ENCODE measurements around the gene ADSL. TPM values are rescaled to one million over a fixed set of nuclear protein-coding genes. Genes with fewer than 3 reads are reported as not detected.

ADSL gene
- total and polyA plus RNA-seq, 10 donors, result 39.1 to 77.7 (median 51.7) TPM

DNA sequence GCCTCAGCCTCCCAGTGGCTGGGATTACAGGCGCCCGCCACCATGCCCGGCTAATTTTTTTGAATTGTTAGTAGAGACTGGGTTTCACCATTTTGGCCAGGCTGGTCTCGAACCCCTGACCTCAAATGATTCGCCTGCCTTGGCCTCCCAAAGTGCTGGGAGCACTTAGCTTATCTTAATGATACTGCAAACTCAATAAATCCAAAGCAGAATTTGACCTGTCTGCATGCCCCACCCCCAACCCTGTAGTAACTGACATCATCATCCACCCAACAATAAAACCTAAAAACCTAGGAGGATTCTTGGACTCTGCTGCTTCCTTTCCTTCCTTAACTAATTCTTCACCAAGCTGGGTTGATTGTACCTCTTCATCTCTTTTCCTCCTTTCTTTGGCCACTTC is 6.3 kb upstream of the ADSL start:
- DNase-seq, result no peak
- Histone ChIP-seq H3K27me3 (replicated peaks in 1 of 7) (no peaks in the 10 kb centered on the region), H3K4me1 (peaks cover 13 to 51% (median 22%) of the 10 kb centered on the region in 6 donors), H3K27ac (no peak overlapping the region), H3K9me3 (no peaks in the 10 kb centered on the region), H3K4me3 (no peak overlapping the region), H3K36me3 (peaks cover 0 to 9% (median 0%) of the 10 kb centered on the region in 6 donors)
- WGBS, 5 donors, result 89 to 97% (median 94%) methylated on average over 5 of the region's 5 CpGs
- TF ChIP-seq, protein P1, sequence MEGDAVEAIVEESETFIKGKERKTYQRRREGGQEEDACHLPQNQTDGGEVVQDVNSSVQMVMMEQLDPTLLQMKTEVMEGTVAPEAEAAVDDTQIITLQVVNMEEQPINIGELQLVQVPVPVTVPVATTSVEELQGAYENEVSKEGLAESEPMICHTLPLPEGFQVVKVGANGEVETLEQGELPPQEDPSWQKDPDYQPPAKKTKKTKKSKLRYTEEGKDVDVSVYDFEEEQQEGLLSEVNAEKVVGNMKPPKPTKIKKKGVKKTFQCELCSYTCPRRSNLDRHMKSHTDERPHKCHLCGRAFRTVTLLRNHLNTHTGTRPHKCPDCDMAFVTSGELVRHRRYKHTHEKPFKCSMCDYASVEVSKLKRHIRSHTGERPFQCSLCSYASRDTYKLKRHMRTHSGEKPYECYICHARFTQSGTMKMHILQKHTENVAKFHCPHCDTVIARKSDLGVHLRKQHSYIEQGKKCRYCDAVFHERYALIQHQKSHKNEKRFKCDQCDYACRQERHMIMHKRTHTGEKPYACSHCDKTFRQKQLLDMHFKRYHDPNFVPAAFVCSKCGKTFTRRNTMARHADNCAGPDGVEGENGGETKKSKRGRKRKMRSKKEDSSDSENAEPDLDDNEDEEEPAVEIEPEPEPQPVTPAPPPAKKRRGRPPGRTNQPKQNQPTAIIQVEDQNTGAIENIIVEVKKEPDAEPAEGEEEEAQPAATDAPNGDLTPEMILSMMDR (IDR thresholded peaks at IDR 0.05 in 8 of 11, conservative IDR thresholded peaks at IDR 0.05 in 3 of 11), result no peak
- TF ChIP-seq POLR2A (IDR thresholded peaks at IDR 0.05) (no peak), POLR2AphosphoS5 (IDR thresholded peaks at IDR 0.05) (no peak)
- intact Hi-C loops (cut with DNase I; ENCODE audit: low total_unique reads), result loop anchor here (10.0 kb wide), 3 partner anchors 55 to 295 kb away; partner anchors contain the start of gene TNRC6B

DNA sequence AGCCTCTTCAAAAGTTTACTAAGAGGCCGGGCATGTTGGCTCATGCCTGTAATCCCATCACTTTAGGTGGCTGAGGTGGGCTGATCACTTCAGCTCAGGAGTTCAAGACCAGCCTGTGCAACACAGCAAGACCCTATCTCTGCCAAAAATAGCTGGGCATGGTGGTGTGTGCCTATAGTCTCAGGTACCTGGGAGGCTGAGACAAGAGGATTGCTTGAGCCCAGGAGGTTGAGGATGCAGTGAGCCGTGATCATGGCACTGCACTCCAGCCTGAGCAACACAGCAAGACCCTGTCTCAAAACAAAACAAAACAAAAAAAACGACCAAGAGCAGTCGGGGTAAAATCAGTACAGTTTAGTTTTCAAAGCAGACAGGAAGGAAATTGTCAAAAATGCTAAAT is 4.7 kb upstream of the ADSL start:
- TF ChIP-seq POLR2AphosphoS5 (IDR thresholded peaks at IDR 0.05) (no peak), POLR2A (IDR thresholded peaks at IDR 0.05) (no peak)
- TF ChIP-seq, protein P1 (IDR thresholded peaks at IDR 0.05 in 8 of 11, conservative IDR thresholded peaks at IDR 0.05 in 3 of 11), result no peak
- no peak overlapping the region for H3K4me3 ChIP-seq
- DNase-seq, result no peak
- 38 to 46% (median 42%) methylated on average over 4 of the region's 4 CpGs for WGBS, 5 donors
- H3K27me3 ChIP-seq (replicated peaks in 1 of 7), result no peaks in the 10 kb centered on the region
- H3K9me3 ChIP-seq, result no peaks in the 10 kb centered on the region
- peak overlapping the region in 1 of 8 donors; percentile 3 for H3K27ac ChIP-seq
- peaks cover 8 to 46% (median 12%) of the 10 kb centered on the region in 6 donors for H3K4me1 ChIP-seq
- peaks cover 0 to 9% (median 0%) of the 10 kb centered on the region in 6 donors for H3K36me3 ChIP-seq
- intact Hi-C loops (cut with DNase I; ENCODE audit: low total_unique reads), result loop anchor here (10.0 kb wide), 3 partner anchors 57 to 297 kb away; partner anchors contain the start of gene TNRC6B

DNA sequence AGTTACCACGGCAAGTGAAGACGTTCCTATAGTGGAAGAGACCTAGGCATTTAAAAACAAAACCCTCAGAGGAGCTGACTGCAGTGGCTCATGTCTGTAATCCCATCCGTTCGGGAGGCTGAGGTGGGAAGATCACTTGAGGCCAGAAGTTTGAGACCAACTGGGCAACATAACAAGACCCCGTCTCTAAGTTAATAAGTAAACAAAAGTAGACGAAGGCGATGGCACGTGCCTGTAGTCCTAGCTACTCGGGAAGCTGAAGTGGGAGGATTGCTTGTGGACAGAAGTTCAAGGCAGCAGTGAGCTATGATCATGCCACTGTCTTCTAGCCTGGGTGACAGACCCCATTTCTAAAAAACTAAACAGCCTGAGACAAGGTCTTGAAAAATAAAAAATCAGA is 3.8 kb upstream of the ADSL start:
- intact Hi-C loops (cut with DNase I; ENCODE audit: low total_unique reads), result loop anchor here (10.0 kb wide), 3 partner anchors 58 to 298 kb away; partner anchors contain the start of gene TNRC6B

DNA sequence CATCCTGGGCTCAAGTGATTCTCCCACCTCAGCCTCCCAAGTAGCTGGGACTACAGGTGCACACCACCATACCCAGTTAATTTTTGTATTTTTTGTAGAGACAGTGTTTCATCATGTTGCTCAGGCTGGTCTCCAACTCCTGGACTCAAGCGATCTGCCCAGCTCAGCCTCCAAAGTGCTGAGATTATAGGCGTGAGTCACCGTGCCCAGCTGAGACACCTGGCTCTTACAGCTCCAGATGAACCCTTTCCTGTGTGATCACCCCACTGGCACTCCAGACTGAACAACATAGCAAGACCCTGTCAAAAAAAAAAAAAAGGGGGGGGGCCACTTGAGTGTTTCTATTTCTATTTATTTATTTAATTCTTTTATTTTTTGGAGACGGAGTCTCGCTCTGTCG is 1.0 kb upstream of the ADSL start:
- Histone ChIP-seq H3K4me3 (peak overlapping the region in 6 of 8 donors; percentile 71 to 96 (median 88)), H3K9me3 (no peaks in the 10 kb centered on the region), H3K4me1 (peaks cover 22 to 73% (median 33%) of the 10 kb centered on the region in 6 donors), H3K27ac (peak overlapping the region; percentile 79 to 94 (median 91)), H3K27me3 (replicated peaks in 1 of 7) (no peaks in the 10 kb centered on the region), H3K36me3 (peaks cover 0 to 21% (median 13%) of the 10 kb centered on the region in 6 donors)
- TF ChIP-seq POLR2AphosphoS5 (IDR thresholded peaks at IDR 0.05) (no peak), POLR2A (IDR thresholded peaks at IDR 0.05) (no peak)
- TF ChIP-seq, protein P1 (IDR thresholded peaks at IDR 0.05 in 8 of 11, conservative IDR thresholded peaks at IDR 0.05 in 3 of 11), result no peak
- DNase-seq, result no peak
- intact Hi-C loops (cut with DNase I; ENCODE audit: low total_unique reads), result loop anchor here (5.0 to 10.0 kb wide), 4 partner anchors 60 to 813 kb away; partner anchors contain the start of genes RPS19BP1 and TNRC6B
- WGBS, 5 donors, result 64 to 87% (median 82%) methylated on average over 6 of the region's 6 CpGs

More for the DNA sequence above, 3.8 kb upstream of the ADSL start:
- 70 to 84% (median 75%) methylated on average over 9 of the region's 9 CpGs for WGBS, 5 donors
- TF ChIP-seq, protein P1 (IDR thresholded peaks at IDR 0.05 in 8 of 11, conservative IDR thresholded peaks at IDR 0.05 in 3 of 11), result no peak
- no peak for TF ChIP-seq POLR2AphosphoS5 (IDR thresholded peaks at IDR 0.05)
- TF ChIP-seq POLR2A (IDR thresholded peaks at IDR 0.05), result no peak
- Histone ChIP-seq H3K9me3 (no peaks in the 10 kb centered on the region), H3K4me3 (no peak overlapping the region), H3K4me1 (peaks cover 11 to 47% (median 15%) of the 10 kb centered on the region in 6 donors), H3K27me3 (replicated peaks in 1 of 7) (no peaks in the 10 kb centered on the region), H3K27ac (no peak overlapping the region), H3K36me3 (peaks cover 0 to 6% (median 0%) of the 10 kb centered on the region in 6 donors)
- DNase-seq, result no peak

Measured in spleen (tissue), 11 donors.